ENCODE results near the gene TMEM151B. TPM values are rescaled to one million over a fixed set of nuclear protein-coding genes. Genes with fewer than 3 reads are reported as not detected.

Gene TMEM151B
- total RNA-seq, 4 donors from 2014 or later = 0.27 to 0.57 TPM; not detected in 2

DNA sequence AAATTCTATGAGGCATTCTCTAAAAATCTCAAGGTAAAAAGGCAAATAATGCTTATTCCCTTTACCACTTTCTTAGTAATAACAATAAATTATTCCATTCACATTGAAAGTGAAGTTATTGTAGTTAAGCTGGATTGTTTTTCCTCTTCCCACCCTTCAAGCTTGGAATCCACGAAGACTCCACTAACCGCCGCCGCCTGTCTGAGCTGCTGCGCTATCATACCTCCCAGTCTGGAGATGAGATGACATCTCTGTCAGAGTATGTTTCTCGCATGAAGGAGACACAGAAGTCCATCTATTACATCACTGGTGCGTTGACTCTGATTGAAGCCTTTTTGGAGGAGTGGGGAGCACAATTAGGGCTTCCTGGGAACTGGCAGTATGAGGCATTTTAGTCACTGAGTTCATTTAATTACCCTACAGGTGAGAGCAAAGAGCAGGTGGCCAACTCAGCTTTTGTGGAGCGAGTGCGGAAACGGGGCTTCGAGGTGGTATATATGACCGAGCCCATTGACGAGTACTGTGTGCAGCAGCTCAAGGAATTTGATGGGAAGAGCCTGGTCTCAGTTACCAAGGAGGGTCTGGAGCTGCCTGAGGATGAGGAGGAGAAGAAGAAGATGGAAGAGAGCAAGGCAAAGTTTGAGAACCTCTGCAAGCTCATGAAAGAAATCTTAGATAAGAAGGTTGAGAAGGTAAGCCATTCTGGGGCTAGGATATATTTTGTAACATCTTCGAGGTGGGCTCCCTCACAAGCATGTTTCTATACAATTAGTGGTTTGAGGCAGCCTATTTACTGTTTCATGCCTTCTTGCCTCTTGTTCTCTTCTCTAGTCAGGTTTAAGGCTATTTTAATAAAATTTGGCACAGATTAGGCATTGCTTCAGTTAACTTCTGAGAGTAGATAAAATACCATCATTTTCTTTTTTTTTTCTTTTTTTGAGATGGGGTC is 18.4 kb upstream of the TMEM151B start:
- peaks cover 4 to 43% (median 11%) of the 10 kb centered on the region in 4 donors for H3K4me1 ChIP-seq
- TF ChIP-seq POLR2A (IDR thresholded peaks at IDR 0.05) = no peak
- TF ChIP-seq, protein P1, sequence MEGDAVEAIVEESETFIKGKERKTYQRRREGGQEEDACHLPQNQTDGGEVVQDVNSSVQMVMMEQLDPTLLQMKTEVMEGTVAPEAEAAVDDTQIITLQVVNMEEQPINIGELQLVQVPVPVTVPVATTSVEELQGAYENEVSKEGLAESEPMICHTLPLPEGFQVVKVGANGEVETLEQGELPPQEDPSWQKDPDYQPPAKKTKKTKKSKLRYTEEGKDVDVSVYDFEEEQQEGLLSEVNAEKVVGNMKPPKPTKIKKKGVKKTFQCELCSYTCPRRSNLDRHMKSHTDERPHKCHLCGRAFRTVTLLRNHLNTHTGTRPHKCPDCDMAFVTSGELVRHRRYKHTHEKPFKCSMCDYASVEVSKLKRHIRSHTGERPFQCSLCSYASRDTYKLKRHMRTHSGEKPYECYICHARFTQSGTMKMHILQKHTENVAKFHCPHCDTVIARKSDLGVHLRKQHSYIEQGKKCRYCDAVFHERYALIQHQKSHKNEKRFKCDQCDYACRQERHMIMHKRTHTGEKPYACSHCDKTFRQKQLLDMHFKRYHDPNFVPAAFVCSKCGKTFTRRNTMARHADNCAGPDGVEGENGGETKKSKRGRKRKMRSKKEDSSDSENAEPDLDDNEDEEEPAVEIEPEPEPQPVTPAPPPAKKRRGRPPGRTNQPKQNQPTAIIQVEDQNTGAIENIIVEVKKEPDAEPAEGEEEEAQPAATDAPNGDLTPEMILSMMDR (IDR thresholded peaks at IDR 0.05) = no peak
- H3K9me3 ChIP-seq = no peaks in the 10 kb centered on the region
- H3K27me3 ChIP-seq = no peaks in the 10 kb centered on the region
- peaks cover 0 to 65% (median 0%) of the 10 kb centered on the region in 3 donors for H3K36me3 ChIP-seq
- no peak for DNase-seq
- H3K27ac ChIP-seq = no peak overlapping the region
- H3K4me3 ChIP-seq = no peak overlapping the region

GRCh38 chr6:44253307-44254101 is 16.7 kb upstream of the TMEM151B start:
- Histone ChIP-seq H3K27me3 (no peaks in the 10 kb centered on the region), H3K9me3 (no peaks in the 10 kb centered on the region), H3K36me3 (peaks cover 0 to 68% (median 0%) of the 10 kb centered on the region in 3 donors), H3K4me1 (peaks cover 4 to 48% (median 10%) of the 10 kb centered on the region in 4 donors), H3K27ac (no peak overlapping the region), H3K4me3 (no peak overlapping the region)
- TF ChIP-seq POLR2A (IDR thresholded peaks at IDR 0.05) = no peak
- TF ChIP-seq, protein P1 (IDR thresholded peaks at IDR 0.05) = peak; percentile 4 to 57 (median 48)
- peak in 2 of 3 donors; percentile 73 to 80 for DNase-seq

- Histone ChIP-seq H3K36me3 (peaks cover 0 to 65% (median 0%) of the 10 kb centered on the region in 3 donors), H3K4me3 (no peak overlapping the region), H3K27me3 (no peaks in the 10 kb centered on the region), H3K4me1 (peaks cover 4 to 38% (median 7%) of the 10 kb centered on the region in 4 donors), H3K27ac (no peak overlapping the region), H3K9me3 (no peaks in the 10 kb centered on the region)
- DNase-seq = no peak
- no peak for TF ChIP-seq POLR2A (IDR thresholded peaks at IDR 0.05)
- TF ChIP-seq, protein P1 (IDR thresholded peaks at IDR 0.05) = no peak
Measured at GRCh38 chr6:44254191-44255104, 15.8 kb upstream of the TMEM151B start.

DNA sequence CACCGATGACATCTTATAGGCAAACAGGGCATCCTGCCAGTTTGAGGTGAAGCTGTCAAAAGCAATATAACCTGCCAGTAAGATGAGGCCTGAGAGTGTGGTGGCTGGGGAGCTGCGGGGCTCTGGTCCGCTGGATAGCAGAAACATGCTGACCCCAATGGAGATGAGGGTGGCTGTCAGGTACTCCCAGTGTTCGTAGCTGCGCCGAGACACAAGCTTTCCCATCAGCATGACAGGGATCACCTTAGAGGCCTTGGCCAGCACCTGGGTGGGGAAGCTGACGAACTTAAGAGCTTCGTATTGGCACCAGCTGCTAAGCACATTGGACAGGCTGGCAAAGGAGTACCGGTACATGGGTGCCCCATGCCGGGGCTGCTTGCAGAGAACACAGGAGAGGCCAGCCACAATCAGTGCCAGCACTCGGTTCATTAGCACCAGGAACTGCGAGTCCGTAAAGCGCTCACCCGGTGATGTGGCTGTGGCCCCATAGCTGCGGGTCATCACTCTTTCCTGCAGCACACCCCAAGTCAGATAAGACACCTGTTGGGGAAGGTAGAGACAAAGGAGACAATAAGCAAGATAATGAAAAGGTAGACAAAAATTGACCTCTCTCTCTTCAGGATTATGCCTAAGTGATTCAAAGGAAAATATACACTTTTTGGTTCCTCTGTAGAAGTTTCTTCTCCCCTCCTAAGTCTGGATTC is 15.0 kb upstream of the TMEM151B start:
- Histone ChIP-seq H3K4me3 (no peak overlapping the region), H3K36me3 (peaks cover 0 to 65% (median 0%) of the 10 kb centered on the region in 3 donors), H3K27me3 (no peaks in the 10 kb centered on the region), H3K9me3 (no peaks in the 10 kb centered on the region), H3K27ac (peak overlapping the region in 1 of 4 donors; percentile 99), H3K4me1 (peaks cover 4 to 30% (median 9%) of the 10 kb centered on the region in 4 donors)
- no peak for TF ChIP-seq POLR2A (IDR thresholded peaks at IDR 0.05)
- TF ChIP-seq, protein P1 (IDR thresholded peaks at IDR 0.05) = no peak
- DNase-seq = no peak
